ENCODE data around the gene ZC3H6.

ZC3H6 gene

GRCh38 chr2:112321375-112322320 is 46.3 kb downstream of the ZC3H6 start:
- Histone ChIP-seq H3K36me3 (ENCODE audit: insufficient read depth, low read length) (no peaks in the 10 kb centered on the region), H3K4me2 (ENCODE audit: low read depth, low read length, poor library complexity, severe bottlenecking) (no peak overlapping the region), H3K27me3 (ENCODE audit: insufficient read depth, low read length, poor library complexity, severe bottlenecking) (no peaks in the 10 kb centered on the region), H3K9me2 (replicated peaks; ENCODE audit: low read depth, low read length) (no peaks in the 10 kb centered on the region), H3K79me2 (ENCODE audit: insufficient read depth, low read length) (no peaks in the 10 kb centered on the region), H3K4me1 (ENCODE audit: insufficient read depth, low read length, poor library complexity, severe bottlenecking) (no peaks in the 10 kb centered on the region), H4K20me1 (ENCODE audit: insufficient read depth, low read length, poor library complexity, severe bottlenecking) (no peaks in the 10 kb centered on the region), H3K4me3 (ENCODE audit: low read length, poor library complexity, severe bottlenecking) (no peak overlapping the region), H3F3A (ENCODE audit: low read depth) (no peaks in the 10 kb centered on the region), H3K9ac (ENCODE audit: low read depth, low read length, poor library complexity, severe bottlenecking) (no peak overlapping the region), H3K9me3 (ENCODE audit: insufficient read depth, low read depth, low read length) (no peaks in the 10 kb centered on the region), H2AFZ (ENCODE audit: low read length) (no peak overlapping the region)
- no peak for TF ChIP-seq EZH2phosphoT487 (IDR thresholded peaks at IDR 0.05; ENCODE audit: borderline replicate concordance)
- TF ChIP-seq, protein P1, sequence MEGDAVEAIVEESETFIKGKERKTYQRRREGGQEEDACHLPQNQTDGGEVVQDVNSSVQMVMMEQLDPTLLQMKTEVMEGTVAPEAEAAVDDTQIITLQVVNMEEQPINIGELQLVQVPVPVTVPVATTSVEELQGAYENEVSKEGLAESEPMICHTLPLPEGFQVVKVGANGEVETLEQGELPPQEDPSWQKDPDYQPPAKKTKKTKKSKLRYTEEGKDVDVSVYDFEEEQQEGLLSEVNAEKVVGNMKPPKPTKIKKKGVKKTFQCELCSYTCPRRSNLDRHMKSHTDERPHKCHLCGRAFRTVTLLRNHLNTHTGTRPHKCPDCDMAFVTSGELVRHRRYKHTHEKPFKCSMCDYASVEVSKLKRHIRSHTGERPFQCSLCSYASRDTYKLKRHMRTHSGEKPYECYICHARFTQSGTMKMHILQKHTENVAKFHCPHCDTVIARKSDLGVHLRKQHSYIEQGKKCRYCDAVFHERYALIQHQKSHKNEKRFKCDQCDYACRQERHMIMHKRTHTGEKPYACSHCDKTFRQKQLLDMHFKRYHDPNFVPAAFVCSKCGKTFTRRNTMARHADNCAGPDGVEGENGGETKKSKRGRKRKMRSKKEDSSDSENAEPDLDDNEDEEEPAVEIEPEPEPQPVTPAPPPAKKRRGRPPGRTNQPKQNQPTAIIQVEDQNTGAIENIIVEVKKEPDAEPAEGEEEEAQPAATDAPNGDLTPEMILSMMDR (conservative IDR thresholded peaks at IDR 0.05; ENCODE audit: low read length): no peak

GRCh38 chr2:112322919-112323318 is 47.5 kb downstream of the ZC3H6 start:
- Histone ChIP-seq H3K36me3 (ENCODE audit: insufficient read depth, low read length) (no peaks in the 10 kb centered on the region), H3K4me3 (ENCODE audit: low read length, poor library complexity, severe bottlenecking) (no peak overlapping the region), H3F3A (ENCODE audit: low read depth) (no peaks in the 10 kb centered on the region), H3K79me2 (ENCODE audit: insufficient read depth, low read length) (no peaks in the 10 kb centered on the region), H3K4me1 (ENCODE audit: insufficient read depth, low read length, poor library complexity, severe bottlenecking) (no peaks in the 10 kb centered on the region), H3K9me2 (replicated peaks; ENCODE audit: low read depth, low read length) (no peaks in the 10 kb centered on the region), H3K9ac (ENCODE audit: low read depth, low read length, poor library complexity, severe bottlenecking) (no peak overlapping the region), H2AFZ (ENCODE audit: low read length) (no peak overlapping the region), H3K9me3 (ENCODE audit: insufficient read depth, low read depth, low read length) (no peaks in the 10 kb centered on the region), H3K4me2 (ENCODE audit: low read depth, low read length, poor library complexity, severe bottlenecking) (no peak overlapping the region), H3K27me3 (ENCODE audit: insufficient read depth, low read length, poor library complexity, severe bottlenecking) (no peaks in the 10 kb centered on the region), H4K20me1 (ENCODE audit: insufficient read depth, low read length, poor library complexity, severe bottlenecking) (no peaks in the 10 kb centered on the region)
- TF ChIP-seq, protein P1 (conservative IDR thresholded peaks at IDR 0.05; ENCODE audit: low read length): no peak
- TF ChIP-seq EZH2phosphoT487 (IDR thresholded peaks at IDR 0.05; ENCODE audit: borderline replicate concordance): no peak

DNA sequence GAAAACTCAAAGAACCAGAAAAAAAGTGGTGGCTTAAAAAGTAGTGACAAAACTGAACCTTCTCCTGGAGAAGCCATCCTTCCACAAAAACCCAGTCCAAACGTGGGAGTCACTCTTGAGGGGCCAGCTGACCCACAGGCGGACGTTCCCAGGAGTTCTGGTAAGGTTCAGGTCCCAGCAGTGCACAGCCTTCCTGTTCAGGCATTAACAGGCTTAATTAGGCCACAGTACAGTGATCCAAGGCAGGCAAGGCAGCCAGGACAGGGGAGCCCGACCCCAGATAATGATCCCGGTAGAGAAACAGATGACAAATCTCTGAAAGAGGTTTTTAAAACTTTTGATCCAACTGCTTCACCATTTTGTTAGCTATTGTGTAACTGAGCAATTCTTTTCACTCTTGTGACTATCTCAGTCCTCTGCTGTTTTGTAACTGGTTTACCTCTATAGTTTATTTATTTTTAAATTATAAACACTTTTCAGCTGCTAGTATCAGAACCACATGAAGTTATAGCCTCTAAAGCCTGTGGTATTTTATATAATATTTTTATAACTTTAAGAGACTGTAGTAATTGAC is 56.8 kb downstream of the ZC3H6 start:
- no peaks in the 10 kb centered on the region for H3K79me2 ChIP-seq (ENCODE audit: insufficient read depth, low read length)
- no peaks in the 10 kb centered on the region for H3F3A ChIP-seq (ENCODE audit: low read depth)
- no peak overlapping the region for H3K9ac ChIP-seq (ENCODE audit: low read depth, low read length, poor library complexity, severe bottlenecking)
- H3K27me3 ChIP-seq (ENCODE audit: insufficient read depth, low read length, poor library complexity, severe bottlenecking): no peaks in the 10 kb centered on the region
- H4K20me1 ChIP-seq (ENCODE audit: insufficient read depth, low read length, poor library complexity, severe bottlenecking): no peaks in the 10 kb centered on the region
- no peaks in the 10 kb centered on the region for H3K9me3 ChIP-seq (ENCODE audit: insufficient read depth, low read depth, low read length)
- no peaks in the 10 kb centered on the region for H3K9me2 ChIP-seq (replicated peaks; ENCODE audit: low read depth, low read length)
- H2AFZ ChIP-seq (ENCODE audit: low read length): no peak overlapping the region
- H3K4me1 ChIP-seq (ENCODE audit: insufficient read depth, low read length, poor library complexity, severe bottlenecking): no peaks in the 10 kb centered on the region
- H3K36me3 ChIP-seq (ENCODE audit: insufficient read depth, low read length): peaks cover 3% of the 10 kb centered on the region; the same call in 1 of the 2 replicates
- no peak overlapping the region for H3K4me2 ChIP-seq (ENCODE audit: low read depth, low read length, poor library complexity, severe bottlenecking)
- H3K4me3 ChIP-seq (ENCODE audit: low read length, poor library complexity, severe bottlenecking): no peak overlapping the region
- TF ChIP-seq, protein P1 (conservative IDR thresholded peaks at IDR 0.05; ENCODE audit: low read length): no peak
- TF ChIP-seq EZH2phosphoT487 (IDR thresholded peaks at IDR 0.05; ENCODE audit: borderline replicate concordance): no peak
